ENCODE measurements around the gene KLHL22.

GRCh38 chr22:20458530-20459151 is 37.0 kb downstream of the KLHL22 start:
- TF ChIP-seq, protein P1, sequence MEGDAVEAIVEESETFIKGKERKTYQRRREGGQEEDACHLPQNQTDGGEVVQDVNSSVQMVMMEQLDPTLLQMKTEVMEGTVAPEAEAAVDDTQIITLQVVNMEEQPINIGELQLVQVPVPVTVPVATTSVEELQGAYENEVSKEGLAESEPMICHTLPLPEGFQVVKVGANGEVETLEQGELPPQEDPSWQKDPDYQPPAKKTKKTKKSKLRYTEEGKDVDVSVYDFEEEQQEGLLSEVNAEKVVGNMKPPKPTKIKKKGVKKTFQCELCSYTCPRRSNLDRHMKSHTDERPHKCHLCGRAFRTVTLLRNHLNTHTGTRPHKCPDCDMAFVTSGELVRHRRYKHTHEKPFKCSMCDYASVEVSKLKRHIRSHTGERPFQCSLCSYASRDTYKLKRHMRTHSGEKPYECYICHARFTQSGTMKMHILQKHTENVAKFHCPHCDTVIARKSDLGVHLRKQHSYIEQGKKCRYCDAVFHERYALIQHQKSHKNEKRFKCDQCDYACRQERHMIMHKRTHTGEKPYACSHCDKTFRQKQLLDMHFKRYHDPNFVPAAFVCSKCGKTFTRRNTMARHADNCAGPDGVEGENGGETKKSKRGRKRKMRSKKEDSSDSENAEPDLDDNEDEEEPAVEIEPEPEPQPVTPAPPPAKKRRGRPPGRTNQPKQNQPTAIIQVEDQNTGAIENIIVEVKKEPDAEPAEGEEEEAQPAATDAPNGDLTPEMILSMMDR (IDR thresholded peaks at IDR 0.05), result no peak
- no peak for TF ChIP-seq POLR2A (IDR thresholded peaks at IDR 0.05)
- no peak for TF ChIP-seq EP300 (IDR thresholded peaks at IDR 0.05)
- no peak for TF ChIP-seq POLR2AphosphoS5 (IDR thresholded peaks at IDR 0.05)
